Keratinocyte (primary cell): Measurements from ENCODE around the gene APOD. TPM values are rescaled to one million over a fixed set of nuclear protein-coding genes. Genes with fewer than 3 reads are reported as not detected.

ENCODE experiments used
- DNase-seq: peaks from one replicate; pipeline ENCODE4 v3.0.0-alpha.2; 2011; ENCODE audit warnings: low read depth, missing footprints, low spot score
- FAIRE-seq: peaks from 2 replicates; lab custom pipeline; 2011; peaks lifted over from hg19 to GRCh38; lab: Jason Lieb, UNC
- H2AFZ ChIP-seq: 2 replicates; pipeline ENCODE4 v1.6.0; 2012; ENCODE audit warnings: low read length, control low read depth, inconsistent platforms; ENCODE audit not compliant: control insufficient read depth
- H3K27ac ChIP-seq: 2 replicates; pipeline ENCODE4 v1.5.1; 2011; ENCODE audit warnings: low read length; ENCODE audit not compliant: control insufficient read depth, insufficient read depth
- H3K27me3 ChIP-seq: 3 replicates; pipeline ENCODE4 v1.6.0; 2011; ENCODE audit warnings: low read length; ENCODE audit not compliant: control insufficient read depth, insufficient read depth; ENCODE audit errors: extremely low read depth
- H3K36me3 ChIP-seq, 2 experiments: 2 replicates in 1 of 2; 3 replicates in 1 of 2; pipeline ENCODE4 v1.5.1; 2011; ENCODE audit warnings: low read length in 2 of 2, mild to moderate bottlenecking in 1 of 2; ENCODE audit not compliant: control insufficient read depth in 2 of 2, insufficient read depth in 2 of 2; ENCODE audit errors: extremely low read depth in 1 of 2
- H3K4me1 ChIP-seq: 3 replicates; pipeline ENCODE4 v1.5.1; 2011; ENCODE audit warnings: low read length; ENCODE audit not compliant: control insufficient read depth, insufficient read depth; ENCODE audit errors: extremely low read depth
- H3K4me2 ChIP-seq: 3 replicates; pipeline ENCODE4 v1.6.0; 2011; ENCODE audit warnings: low read depth, low read length; ENCODE audit not compliant: control insufficient read depth, insufficient read depth; ENCODE audit errors: extremely low read depth
- H3K4me3 ChIP-seq, 3 experiments: fragments of 200-600 bp in 1 of 3; sonication (generic) in 1 of 3; 2 replicates in 2 of 3; 3 replicates in 1 of 3; pipeline ENCODE4 v1.5.1; 2011 to 2016; ENCODE audit warnings: low read length in 3 of 3, mild to moderate bottlenecking in 3 of 3, control low read depth in 2 of 3, inconsistent platforms in 1 of 3, low read depth in 1 of 3, mixed read lengths in 1 of 3, mixed run types in 1 of 3, moderate library complexity in 1 of 3; ENCODE audit not compliant: control insufficient read depth in 2 of 3, insufficient read depth in 2 of 3; ENCODE audit errors: extremely low read depth in 1 of 3
- H3K79me2 ChIP-seq: 2 replicates; pipeline ENCODE4 v1.6.0; 2012; ENCODE audit warnings: low read length; ENCODE audit not compliant: control insufficient read depth, insufficient read depth
- H3K9ac ChIP-seq: 3 replicates; pipeline ENCODE4 v1.6.0; 2011; ENCODE audit warnings: low read length; ENCODE audit not compliant: control insufficient read depth, insufficient read depth; ENCODE audit errors: extremely low read depth
- H3K9me1 ChIP-seq: 3 replicates; pipeline ENCODE4 v1.6.0; 2011; ENCODE audit warnings: low read length; ENCODE audit not compliant: control insufficient read depth, insufficient read depth; ENCODE audit errors: extremely low read depth
- H3K9me3 ChIP-seq: 2 replicates; pipeline ENCODE4 v1.5.1; 2012; ENCODE audit warnings: low read depth, low read length; ENCODE audit not compliant: control insufficient read depth
- H4K20me1 ChIP-seq: 3 replicates; pipeline ENCODE4 v1.6.0; 2011; ENCODE audit warnings: low read length; ENCODE audit not compliant: control insufficient read depth, insufficient read depth; ENCODE audit errors: extremely low read depth
- CTCF ChIP-seq, 3 experiments: IDR thresholded peaks in 1 of 3; conservative IDR thresholded peaks in 1 of 3; optimal IDR thresholded peaks in 1 of 3; 2 replicates in 2 of 3; 3 replicates in 1 of 3; pipeline versions ENCODE3 to v1.5.1; 2011; ENCODE audit warnings: low read length in 3 of 3, mild to moderate bottlenecking in 3 of 3, moderate library complexity in 2 of 3, control low read depth in 1 of 3, inconsistent platforms in 1 of 3; ENCODE audit not compliant: insufficient read depth in 2 of 3; ENCODE audit errors: extremely low read depth in 1 of 3
- EZH2 ChIP-seq: IDR thresholded peaks from one replicate; pipeline ENCODE4 v1.6.1; 2012; ENCODE audit warnings: inconsistent platforms, mild to moderate bottlenecking, low read length, moderate library complexity
- dilution Hi-C: fragments of 300-500 bp; cut with MboI; formaldehyde crosslinking; loops from one replicate; pipeline ENCODE4 v1.7.0; 2020; ENCODE audit warnings: low sequenced_read_pairs; ENCODE audit not compliant: extremely low pct_ligation_motif_present
- polyA plus RNA-seq, 5 experiments: library from polyadenylated mRNA; depleted of rRNA in 3 of 5; stranded (reverse) in 3 of 5; stranded (forward) in 1 of 5; unstranded in 1 of 5; fragments of >200 nt; gene quantifications; 1 replicate in 1 of 5; 2 replicates in 3 of 5; 3 replicates in 1 of 5; pipeline versions ENCODE4 v1.2.1 to v1.2.3, GENCODE V29; 2011 to 2012; ENCODE audit warnings: missing spikeins in 2 of 5, low read depth in 1 of 5, low replicate concordance in 1 of 5
- small RNA-seq, 3 experiments: library from RNA; depleted of rRNA; stranded (forward); fragments of <200 nt; gene quantifications; one replicate each; pipeline ENCODE3, GENCODE V24; 2012; ENCODE audit warnings: low read depth in 3 of 3, low replicate concordance in 1 of 3; ENCODE audit not compliant: insufficient read length in 3 of 3

APOD gene
- polyA plus RNA-seq, 1 donor (not counting 4 experiments of a cell fraction or from before 2014, with no cell fraction given) = not detected

GRCh38 chr3:195522254-195523023, 61.3 kb downstream of the APOD start:
- TF ChIP-seq CTCF (optimal IDR thresholded peaks at IDR 0.05 in 1 of 3, IDR thresholded peaks at IDR 0.05 in 1 of 3, conservative IDR thresholded peaks at IDR 0.05 in 1 of 3; ENCODE audit: extremely low read depth in 1 of 3, insufficient read depth in 2 of 3, low read length in 3 of 3) (peak in 2 of 3 experiments; percentile 26 to 43), EZH2 (no peak)
- Histone ChIP-seq H2AFZ (no peak overlapping the region), H3K4me2 (no peak overlapping the region), H3K4me1 (no peaks in the 10 kb centered on the region), H3K9ac (no peak overlapping the region), H3K79me2 (no peaks in the 10 kb centered on the region), H3K36me3 (peaks cover 0 to 2% of the 10 kb centered on the region in 2 experiments), H3K9me3 (no peaks in the 10 kb centered on the region), H4K20me1 (no peaks in the 10 kb centered on the region), H3K27me3 (no peaks in the 10 kb centered on the region), H3K9me1 (no peaks in the 10 kb centered on the region), H3K4me3 (no peak overlapping the region), H3K27ac (no peak overlapping the region)
- DNase-seq (no peak), FAIRE-seq (no peak)
- dilution Hi-C loops = no loop called here

Small RNA genes within 50 kb of the gene (small RNA-seq; reads per million reads assigned to genes)
- 0 reads per million in 3 experiments for gene RN7SL73P
- gene RNU6ATAC24P = 0 reads per million in 3 experiments

Other genes starting within 250 kb of the APOD start
- 15.1 to 23.5 TPM (median 15.7 TPM) in 3 replicates for gene ACAP2, start 140.9 kb downstream of the APOD start, polyA plus RNA-seq
- gene PPP1R2, start 40.6 kb downstream of the APOD start, polyA plus RNA-seq = 14.0 to 43.2 TPM (median 39.0 TPM) in 3 replicates
- gene MUC20, start 137.0 kb upstream of the APOD start, polyA plus RNA-seq = 0.21 to 0.33 TPM (median 0.25 TPM) in 3 replicates
- gene MUC4, start 228.0 kb upstream of the APOD start, polyA plus RNA-seq = not detected in 3 replicates